Measurements from ENCODE around the gene DAP. TPM values are rescaled to one million over a fixed set of nuclear protein-coding genes. Genes with fewer than 3 reads are reported as not detected.

The DAP gene
- total and polyA plus RNA-seq, 2 donors: 14.1 to 34.4 TPM

GRCh38 chr5:10710513-10711128 lies 50.4 kb downstream of the DAP start:
- H3K4me1 ChIP-seq (ENCODE audit: control insufficient read depth in 2 of 2, insufficient read depth in 2 of 2, low read length in 2 of 2): no peaks in the 10 kb centered on the region
- H3K36me3 ChIP-seq (ENCODE audit: control insufficient read depth in 2 of 2, insufficient read depth in 2 of 2, low read length in 1 of 2): peaks cover 7 to 11% of the 10 kb centered on the region in 2 donors
- no peak for DNase-seq (ENCODE audit: low read depth in 6 of 9, low spot score in 9 of 9)
- no peak overlapping the region for H3K4me3 ChIP-seq (ENCODE audit: low read length in 2 of 2)
- no peak overlapping the region for H3K27ac ChIP-seq (ENCODE audit: low read depth in 1 of 2, low read length in 1 of 2)
- WGBS: 97% methylated on average over 10 of the region's 10 CpGs
- no peaks in the 10 kb centered on the region for H3K27me3 ChIP-seq (ENCODE audit: control insufficient read depth in 2 of 2, insufficient read depth in 1 of 2, low read length in 1 of 2)
- H3K9me3 ChIP-seq (ENCODE audit: control insufficient read depth in 2 of 2, insufficient read depth in 1 of 2, low read length in 1 of 2): no peaks in the 10 kb centered on the region

- DNase-seq (ENCODE audit: low read depth in 6 of 9, low spot score in 9 of 9): no peak
- no peaks in the 10 kb centered on the region for H3K9me3 ChIP-seq (ENCODE audit: control insufficient read depth in 2 of 2, insufficient read depth in 1 of 2, low read length in 1 of 2)
- H3K4me1 ChIP-seq (ENCODE audit: control insufficient read depth in 2 of 2, insufficient read depth in 2 of 2, low read length in 2 of 2): peaks cover 0 to 5% of the 10 kb centered on the region in 2 donors
- 97% methylated on average over 8 of the region's 8 CpGs for WGBS
- no peak overlapping the region for H3K27ac ChIP-seq (ENCODE audit: low read depth in 1 of 2, low read length in 1 of 2)
- H3K4me3 ChIP-seq (ENCODE audit: low read length in 2 of 2): no peak overlapping the region
- no peaks in the 10 kb centered on the region for H3K27me3 ChIP-seq (ENCODE audit: control insufficient read depth in 2 of 2, insufficient read depth in 1 of 2, low read length in 1 of 2)
- H3K36me3 ChIP-seq (ENCODE audit: control insufficient read depth in 2 of 2, insufficient read depth in 2 of 2, low read length in 1 of 2): peaks cover 7 to 8% of the 10 kb centered on the region in 2 donors
These were observed 51.1 kb downstream of the DAP start for GRCh38 chr5:10709933-10710332.

GRCh38 chr5:10709409-10709808 lies 51.6 kb downstream of the DAP start:
- no peak overlapping the region for H3K4me3 ChIP-seq (ENCODE audit: low read length in 2 of 2)
- no peaks in the 10 kb centered on the region for H3K27me3 ChIP-seq (ENCODE audit: control insufficient read depth in 2 of 2, insufficient read depth in 1 of 2, low read length in 1 of 2)
- no peak overlapping the region for H3K27ac ChIP-seq (ENCODE audit: low read depth in 1 of 2, low read length in 1 of 2)
- no peak for DNase-seq (ENCODE audit: low read depth in 6 of 9, low spot score in 9 of 9)
- H3K4me1 ChIP-seq (ENCODE audit: control insufficient read depth in 2 of 2, insufficient read depth in 2 of 2, low read length in 2 of 2): peaks cover 0 to 9% of the 10 kb centered on the region in 2 donors
- peaks cover 7 to 8% of the 10 kb centered on the region in 2 donors for H3K36me3 ChIP-seq (ENCODE audit: control insufficient read depth in 2 of 2, insufficient read depth in 2 of 2, low read length in 1 of 2)
- WGBS: 96% methylated on average over 4 of the region's 4 CpGs
- H3K9me3 ChIP-seq (ENCODE audit: control insufficient read depth in 2 of 2, insufficient read depth in 1 of 2, low read length in 1 of 2): no peaks in the 10 kb centered on the region

GRCh38 chr5:10708189-10708944 lies 52.7 kb downstream of the DAP start:
- H3K27me3 ChIP-seq (ENCODE audit: control insufficient read depth in 2 of 2, insufficient read depth in 1 of 2, low read length in 1 of 2): no peaks in the 10 kb centered on the region
- H3K36me3 ChIP-seq (ENCODE audit: control insufficient read depth in 2 of 2, insufficient read depth in 2 of 2, low read length in 1 of 2): peaks cover 7 to 8% of the 10 kb centered on the region in 2 donors
- H3K9me3 ChIP-seq (ENCODE audit: control insufficient read depth in 2 of 2, insufficient read depth in 1 of 2, low read length in 1 of 2): no peaks in the 10 kb centered on the region
- peaks cover 0 to 9% of the 10 kb centered on the region in 2 donors for H3K4me1 ChIP-seq (ENCODE audit: control insufficient read depth in 2 of 2, insufficient read depth in 2 of 2, low read length in 2 of 2)
- WGBS: 86% methylated on average over 10 of the region's 10 CpGs
- no peak overlapping the region for H3K4me3 ChIP-seq (ENCODE audit: low read length in 2 of 2)
- DNase-seq (ENCODE audit: low read depth in 6 of 9, low spot score in 9 of 9): no peak
- no peak overlapping the region for H3K27ac ChIP-seq (ENCODE audit: low read depth in 1 of 2, low read length in 1 of 2)

- H3K4me1 ChIP-seq (ENCODE audit: control insufficient read depth in 2 of 2, insufficient read depth in 2 of 2, low read length in 2 of 2): peaks cover 0 to 13% of the 10 kb centered on the region in 2 donors
These were observed 53.6 kb downstream of the DAP start for GRCh38 chr5:10707198-10708142.

GRCh38 chr5:10706326-10706725 lies 54.7 kb downstream of the DAP start:
- Histone ChIP-seq H3K4me1 (ENCODE audit: control insufficient read depth in 2 of 2, insufficient read depth in 2 of 2, low read length in 2 of 2) (peaks cover 0 to 13% of the 10 kb centered on the region in 2 donors), H3K4me3 (ENCODE audit: low read length in 2 of 2) (no peak overlapping the region), H3K27ac (ENCODE audit: low read depth in 1 of 2, low read length in 1 of 2) (no peak overlapping the region), H3K27me3 (ENCODE audit: control insufficient read depth in 2 of 2, insufficient read depth in 1 of 2, low read length in 1 of 2) (no peaks in the 10 kb centered on the region), H3K9me3 (ENCODE audit: control insufficient read depth in 2 of 2, insufficient read depth in 1 of 2, low read length in 1 of 2) (no peaks in the 10 kb centered on the region), H3K36me3 (ENCODE audit: control insufficient read depth in 2 of 2, insufficient read depth in 2 of 2, low read length in 1 of 2) (peaks cover 3 to 4% of the 10 kb centered on the region in 2 donors)
- WGBS: 96% methylated on average over 4 of the region's 4 CpGs
- no peak for DNase-seq (ENCODE audit: low read depth in 6 of 9, low spot score in 9 of 9)

More at GRCh38 chr5:10707198-10708142, 53.6 kb downstream of the DAP start:
- no peak for DNase-seq (ENCODE audit: low read depth in 6 of 9, low spot score in 9 of 9)
- H3K9me3 ChIP-seq (ENCODE audit: control insufficient read depth in 2 of 2, insufficient read depth in 1 of 2, low read length in 1 of 2): no peaks in the 10 kb centered on the region
- 90% methylated on average over 13 of the region's 13 CpGs for WGBS
- no peaks in the 10 kb centered on the region for H3K27me3 ChIP-seq (ENCODE audit: control insufficient read depth in 2 of 2, insufficient read depth in 1 of 2, low read length in 1 of 2)
- peaks cover 4 to 7% of the 10 kb centered on the region in 2 donors for H3K36me3 ChIP-seq (ENCODE audit: control insufficient read depth in 2 of 2, insufficient read depth in 2 of 2, low read length in 1 of 2)
- H3K4me3 ChIP-seq (ENCODE audit: low read length in 2 of 2): no peak overlapping the region
- no peak overlapping the region for H3K27ac ChIP-seq (ENCODE audit: low read depth in 1 of 2, low read length in 1 of 2)

GRCh38 chr5:10705747-10706146 lies 55.3 kb downstream of the DAP start:
- no peaks in the 10 kb centered on the region for H3K27me3 ChIP-seq (ENCODE audit: control insufficient read depth in 2 of 2, insufficient read depth in 1 of 2, low read length in 1 of 2)
- H3K9me3 ChIP-seq (ENCODE audit: control insufficient read depth in 2 of 2, insufficient read depth in 1 of 2, low read length in 1 of 2): no peaks in the 10 kb centered on the region
- peaks cover 0 to 4% of the 10 kb centered on the region in 2 donors for H3K36me3 ChIP-seq (ENCODE audit: control insufficient read depth in 2 of 2, insufficient read depth in 2 of 2, low read length in 1 of 2)
- DNase-seq (ENCODE audit: low read depth in 6 of 9, low spot score in 9 of 9): no peak
- no peak overlapping the region for H3K4me3 ChIP-seq (ENCODE audit: low read length in 2 of 2)
- 100% methylated on average over 2 of the region's 2 CpGs for WGBS
- H3K4me1 ChIP-seq (ENCODE audit: control insufficient read depth in 2 of 2, insufficient read depth in 2 of 2, low read length in 2 of 2): peaks cover 5 to 19% of the 10 kb centered on the region in 2 donors
- H3K27ac ChIP-seq (ENCODE audit: low read depth in 1 of 2, low read length in 1 of 2): no peak overlapping the region

- Histone ChIP-seq H3K36me3 (ENCODE audit: control insufficient read depth in 2 of 2, insufficient read depth in 2 of 2, low read length in 1 of 2) (no peaks in the 10 kb centered on the region), H3K27me3 (ENCODE audit: control insufficient read depth in 2 of 2, insufficient read depth in 1 of 2, low read length in 1 of 2) (no peaks in the 10 kb centered on the region), H3K9me3 (ENCODE audit: control insufficient read depth in 2 of 2, insufficient read depth in 1 of 2, low read length in 1 of 2) (no peaks in the 10 kb centered on the region), H3K4me3 (ENCODE audit: low read length in 2 of 2) (no peak overlapping the region), H3K27ac (ENCODE audit: low read depth in 1 of 2, low read length in 1 of 2) (no peak overlapping the region), H3K4me1 (ENCODE audit: control insufficient read depth in 2 of 2, insufficient read depth in 2 of 2, low read length in 2 of 2) (peaks cover 7 to 25% of the 10 kb centered on the region in 2 donors)
- peak in 1 of 9 donors; percentile 10 for DNase-seq (ENCODE audit: low read depth in 6 of 9, low spot score in 9 of 9)
- WGBS: 68% methylated on average over 10 of the region's 10 CpGs
These were observed 55.9 kb downstream of the DAP start for GRCh38 chr5:10704949-10705621.

Data from thymus (tissue), 11 donors.